HG02870 (cell line): Measurements from ENCODE around the gene DBT.
"Not testable (repeated sequence)": the region's sequence is repeated elsewhere in the genome, so short reads cannot be mapped to it uniquely, and the experiment has no call there.

Experiments
- ATAC-seq: cut with Tn5 transposase; IDR thresholded peaks from one replicate; pipeline ENCODE4 v1.9.1; 2021; ENCODE audit warnings: mild to moderate bottlenecking, moderate library complexity; ENCODE audit not compliant: unreplicated experiment

The DBT gene

GRCh38 chr1:100252901-100253300, 3.3 kb upstream of the DBT start:
- ATAC-seq = no peak

- no peak for ATAC-seq
Observed at GRCh38 chr1:100250807-100251206, 1.2 kb upstream of the DBT start.

GRCh38 chr1:100250264-100250663, 630 bp upstream of the DBT start:
- ATAC-seq = no peak

GRCh38 chr1:100249155-100249536, 488 bp downstream of the DBT start:
- no peak for ATAC-seq

- ATAC-seq = no peak
Observed at GRCh38 chr1:100246738-100247137, 2.9 kb downstream of the DBT start.

GRCh38 chr1:100240631-100241030, 9.0 kb downstream of the DBT start:
- ATAC-seq = no peak

GRCh38 chr1:100239961-100240360, 9.7 kb downstream of the DBT start:
- ATAC-seq = no peak

DNA sequence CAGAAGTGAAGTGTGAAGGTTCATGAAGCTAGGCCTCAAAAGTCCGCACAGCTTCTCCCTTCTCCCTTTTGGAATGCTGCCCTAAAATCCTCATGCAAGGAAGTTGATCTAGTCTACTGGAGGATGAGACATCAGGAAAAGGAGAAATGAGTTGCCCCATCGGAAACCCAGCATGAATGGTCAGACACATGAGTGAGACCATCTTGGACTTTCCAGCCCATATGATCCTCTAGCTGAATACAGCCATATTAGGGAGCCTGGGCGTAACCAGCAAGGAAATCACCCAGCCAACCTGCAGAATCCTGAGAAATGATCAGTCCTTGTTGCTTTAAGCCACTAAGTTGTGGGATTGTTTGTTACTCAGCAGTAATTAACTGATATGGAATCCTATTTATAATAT, 12.5 kb downstream of the DBT start:
- ATAC-seq = no peak

GRCh38 chr1:100234432-100234831, 15.2 kb downstream of the DBT start:
- no peak for ATAC-seq

- not testable (repeated sequence) for ATAC-seq
Observed at GRCh38 chr1:100233566-100233965, 16.1 kb downstream of the DBT start.

GRCh38 chr1:100232156-100232555, 17.5 kb downstream of the DBT start:
- no peak for ATAC-seq

DNA sequence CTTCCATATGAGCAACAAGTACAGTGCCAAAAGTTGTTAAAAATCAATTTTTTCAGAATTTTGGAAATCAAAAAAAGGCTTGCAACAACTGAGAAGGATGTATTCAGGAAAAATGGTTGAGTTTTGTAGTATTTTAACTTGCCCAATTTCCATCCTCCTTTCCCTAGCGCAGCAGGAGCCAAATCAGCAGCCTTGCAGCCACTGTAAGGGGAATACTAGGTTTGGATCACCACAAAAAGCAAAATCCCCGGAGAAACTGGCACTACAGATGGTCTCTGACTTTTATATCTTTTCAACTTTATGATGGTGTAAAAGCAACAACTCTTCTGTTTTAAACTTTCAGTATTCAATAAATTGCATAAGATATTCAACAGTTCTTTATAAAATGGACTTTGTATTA, 17.9 kb downstream of the DBT start:
- ATAC-seq = no peak

DNA sequence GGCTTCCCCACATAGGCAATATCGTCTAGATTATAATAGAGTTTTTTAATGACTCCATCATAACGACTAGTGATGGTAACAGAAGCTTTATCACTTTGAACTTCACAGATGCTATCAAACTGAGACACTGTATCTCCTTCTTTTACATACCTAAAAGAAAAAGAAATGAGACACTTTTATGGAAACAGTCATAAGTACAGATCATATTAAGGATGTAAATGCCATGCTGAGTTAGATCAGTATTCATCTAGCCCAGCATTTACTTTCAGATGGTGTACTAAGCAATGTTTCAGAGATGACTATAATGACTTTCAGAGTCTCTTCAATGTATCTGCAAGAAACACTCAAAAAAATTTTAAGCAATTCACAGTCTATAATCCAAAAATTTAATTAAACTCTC, 18.9 kb downstream of the DBT start:
- ATAC-seq = peak; percentile 80

GRCh38 chr1:100229681-100230443, 19.8 kb downstream of the DBT start:
- ATAC-seq = no peak

GRCh38 chr1:100222428-100222827, 27.2 kb downstream of the DBT start:
- ATAC-seq = no peak

DNA sequence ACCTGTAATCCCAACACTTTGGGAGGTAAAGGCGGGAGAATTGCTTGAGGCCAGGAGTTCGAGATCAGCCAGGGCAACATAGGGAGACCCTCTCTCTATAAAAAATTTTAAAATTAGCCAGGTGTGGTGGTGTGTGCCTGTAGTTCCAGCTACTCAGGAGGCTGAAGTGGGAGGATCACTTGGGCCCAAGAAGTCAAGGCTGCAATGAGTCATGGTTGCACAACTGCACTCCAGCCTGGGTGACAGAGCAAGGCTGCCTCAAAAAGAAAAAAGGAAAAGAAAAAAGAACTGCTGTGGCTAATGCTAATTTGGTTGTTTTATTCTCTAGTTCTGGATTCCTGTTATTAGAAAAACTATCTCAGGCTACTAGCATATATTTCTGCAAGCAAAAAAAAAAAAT, 29.8 kb downstream of the DBT start:
- no peak for ATAC-seq

DNA sequence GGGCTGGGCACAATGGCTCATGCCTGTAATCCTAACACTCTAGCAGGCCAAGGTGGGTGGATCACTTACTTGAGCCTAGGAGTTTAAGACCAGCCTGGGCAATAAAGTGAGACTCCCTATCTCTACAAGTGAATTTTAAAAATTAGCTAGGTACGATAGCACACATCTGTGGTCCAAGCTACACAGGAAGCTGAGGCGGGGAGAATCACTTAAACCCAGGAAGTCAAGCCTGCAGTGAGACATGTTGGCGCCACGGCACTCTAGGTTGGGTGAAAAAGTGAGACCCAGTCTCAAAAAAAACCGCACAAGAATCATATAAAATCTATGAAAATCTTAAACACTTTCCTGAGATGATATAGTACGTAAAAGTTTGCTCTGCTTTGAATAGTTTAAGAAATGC, 30.2 kb downstream of the DBT start:
- no peak for ATAC-seq

DNA sequence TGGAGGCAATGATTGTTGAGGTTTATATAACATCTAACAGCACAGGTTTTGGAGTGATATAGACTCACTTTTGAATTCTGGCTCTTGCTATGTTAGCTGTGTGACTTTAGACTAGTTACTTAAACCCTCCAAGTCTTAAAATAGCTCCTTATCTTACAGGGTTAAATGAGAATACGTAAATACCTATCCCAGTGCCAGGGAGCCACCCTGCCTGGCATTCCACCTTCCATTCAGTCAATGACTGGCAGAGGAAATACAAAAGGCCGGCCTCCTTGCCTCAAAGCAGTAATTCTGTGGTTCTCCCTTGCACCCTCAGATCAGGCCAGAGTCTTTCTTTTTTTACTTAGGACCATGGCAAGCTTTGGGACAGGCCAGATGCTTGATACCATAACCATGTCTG, 31.8 kb downstream of the DBT start:
- no peak for ATAC-seq

DNA sequence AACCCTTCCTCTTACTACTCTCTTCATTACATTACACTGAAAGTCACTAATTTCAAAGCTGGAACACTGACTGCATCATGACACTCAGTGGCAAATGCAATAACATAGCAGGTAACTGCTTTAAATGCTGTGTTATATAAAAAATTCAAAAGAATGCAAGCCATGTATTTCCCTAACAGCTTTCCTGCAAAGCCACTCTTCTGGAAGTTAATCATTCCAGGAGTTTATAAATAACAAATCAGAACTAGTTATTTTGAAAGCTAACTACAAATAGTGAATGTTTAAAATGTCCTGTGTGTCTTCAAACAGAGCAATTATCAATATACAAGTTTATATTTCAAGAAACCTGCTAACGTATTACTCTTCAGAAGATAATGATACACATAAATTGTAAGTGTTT, 34.5 kb downstream of the DBT start:
- ATAC-seq = no peak

DNA sequence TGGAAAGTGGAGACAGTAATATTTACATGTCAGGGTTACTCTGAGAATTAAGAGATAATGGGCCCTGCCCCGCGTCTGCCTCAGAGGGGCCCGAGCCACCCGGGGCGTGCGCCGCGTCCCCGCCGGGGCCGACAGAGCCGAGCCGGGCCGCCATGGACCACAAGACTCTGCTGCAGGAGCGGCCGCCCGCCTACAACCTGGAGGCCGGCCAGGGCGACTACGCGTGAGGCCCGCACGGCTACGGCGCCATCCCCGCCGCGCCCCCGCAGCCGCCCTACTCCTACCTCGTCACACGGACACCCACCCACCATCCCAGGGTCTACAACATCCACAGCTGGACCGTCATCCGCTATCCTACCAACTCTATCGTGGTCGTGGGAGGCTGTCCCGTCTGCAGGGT, 36.5 kb downstream of the DBT start:
- ATAC-seq = no peak

- ATAC-seq = no peak
Observed at GRCh38 chr1:100206301-100206700, 43.3 kb downstream of the DBT start.

DNA sequence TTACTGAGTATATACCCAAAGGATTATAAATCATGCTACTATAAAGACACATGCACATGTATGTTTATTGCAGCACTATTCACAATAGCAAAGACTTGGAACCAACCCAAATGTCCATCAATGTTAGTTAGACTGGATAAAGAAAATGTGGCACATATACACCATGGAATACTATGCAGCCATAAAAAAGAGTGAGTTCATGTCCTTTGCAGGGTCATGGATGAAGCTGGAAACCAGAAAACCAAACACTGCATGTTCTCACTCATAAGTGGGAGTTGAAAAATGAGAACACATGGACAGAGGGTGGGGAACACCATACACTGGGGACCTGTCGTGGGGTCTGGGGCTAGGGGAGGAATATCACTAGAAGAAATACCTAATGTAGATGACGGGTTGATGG, 44.0 kb downstream of the DBT start:
- ATAC-seq = not testable (repeated sequence)

GRCh38 chr1:100205103-100205502, 44.5 kb downstream of the DBT start:
- ATAC-seq = not testable (repeated sequence)
